ENCODE data around the gene LSR. TPM values are rescaled to one million over a fixed set of nuclear protein-coding genes. Genes with fewer than 3 reads are reported as not detected.

The LSR gene
- total and polyA plus RNA-seq, 2 of the 4 experiments (the other 2 are of a cell fraction), result 0.18 to 0.44 TPM

DNA sequence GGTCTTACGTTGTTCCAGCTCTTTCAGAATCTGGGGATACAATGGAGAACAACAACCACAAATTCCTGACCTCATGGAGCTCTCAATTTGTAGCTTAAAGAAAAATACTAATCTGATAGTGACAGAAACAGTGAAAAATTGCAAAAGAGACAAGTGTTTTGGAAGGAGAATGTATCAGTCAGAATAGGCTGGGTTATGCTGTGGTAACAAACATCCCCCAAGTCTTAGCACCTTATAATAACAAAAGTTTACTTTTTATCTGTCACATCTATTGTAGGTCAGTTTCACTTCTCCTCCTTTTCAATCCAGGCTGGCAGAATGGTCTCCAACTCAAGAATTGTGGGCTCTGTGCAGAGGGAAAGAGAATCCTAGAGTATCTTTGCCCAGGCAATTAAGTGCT, 29.8 kb upstream of the LSR start:
- no peak overlapping the region for H2BK120ac ChIP-seq (ENCODE audit: low read depth, low read length)
- no peak overlapping the region for H3K27ac ChIP-seq (ENCODE audit: insufficient read depth, low read length)
- no peaks in the 10 kb centered on the region for H4K20me1 ChIP-seq (ENCODE audit: insufficient read depth, low read length)
- H3K79me1 ChIP-seq (ENCODE audit: low read depth in 1 of 2, low read length in 2 of 2), result no peaks in the 10 kb centered on the region
- no peaks in the 10 kb centered on the region for H3K4me1 ChIP-seq (ENCODE audit: control insufficient read depth, insufficient read depth, low read length)
- H2BK5ac ChIP-seq (ENCODE audit: low read depth, low read length, poor library complexity, severe bottlenecking), result no peak overlapping the region
- no peak overlapping the region for H4K91ac ChIP-seq (ENCODE audit: insufficient read depth, low read depth, low read length)
- in situ Hi-C loops (cut with MboI; ENCODE audit: low sequenced_read_pairs) (no loop called here), intact Hi-C loops (cut with micrococcal nuclease) (no loop called here), dilution Hi-C loops (cut with HindIII; ENCODE audit: low sequenced_read_pairs, unreplicated experiment) (no loop called here)
- H2BK15ac ChIP-seq (ENCODE audit: low read depth, low read length), result no peak overlapping the region
- no peaks in the 10 kb centered on the region for H3K36me3 ChIP-seq (ENCODE audit: control insufficient read depth, insufficient read depth, low read length)
- H3K4me2 ChIP-seq (ENCODE audit: low read depth, low read length), result no peak overlapping the region
- H3K4me3 ChIP-seq (ENCODE audit: insufficient read depth, low read depth, low read length), result no peak overlapping the region
- no peak overlapping the region for H3K9ac ChIP-seq (ENCODE audit: low read depth, low read length)
- TF ChIP-seq SMC3 (IDR thresholded peaks at IDR 0.05; ENCODE audit: low read depth, low read length) (no peak), MAFK (IDR thresholded peaks at IDR 0.05; ENCODE audit: low read depth, low read length) (no peak), FOS (IDR thresholded peaks at IDR 0.05; ENCODE audit: low read depth, low read length) (no peak), MXI1 (IDR thresholded peaks at IDR 0.05; ENCODE audit: borderline replicate concordance, low read depth, low read length) (no peak), CEBPB (IDR thresholded peaks at IDR 0.05; ENCODE audit: low read depth, low read length) (no peak)
- DNase-seq (no peak), ATAC-seq (ENCODE audit: low read depth) (no peak)
- no CpG with 5 or more reads among the region's 1 CpG for WGBS, 2 experiments (ENCODE audit: extremely low coverage in 2 of 2, insufficient read length in 1 of 2)
- H3K9me3 ChIP-seq (ENCODE audit: control insufficient read depth, insufficient read depth, low read length), result peaks cover 6% of the 10 kb centered on the region; the same call in 1 of the 2 replicates
- H4K8ac ChIP-seq (ENCODE audit: low read depth in 2 of 2, low read length in 2 of 2), result no peak overlapping the region
- no peak overlapping the region for H2AK9ac ChIP-seq (replicated peaks; ENCODE audit: low read depth, low read length, poor library complexity)
- H3K14ac ChIP-seq (replicated peaks; ENCODE audit: low read depth, low read length), result no peak overlapping the region
- no peak overlapping the region for H2AFZ ChIP-seq (replicated peaks; ENCODE audit: low read length, poor library complexity)
- H2BK20ac ChIP-seq (ENCODE audit: low read depth, low read length), result no peak overlapping the region
- H3K23ac ChIP-seq (ENCODE audit: low read depth, low read length), result no peak overlapping the region
- POLR2A ChIA-PET (ENCODE audit: unreplicated experiment), result no interaction called here
- H4K5ac ChIP-seq (ENCODE audit: low read depth, low read length), result no peak overlapping the region
- H3K56ac ChIP-seq (ENCODE audit: extremely low read depth, insufficient read depth, low read length), result no peak overlapping the region
- no peak overlapping the region for H3K18ac ChIP-seq (ENCODE audit: low read depth, low read length)
- no peak overlapping the region for H3K4ac ChIP-seq (ENCODE audit: low read depth, low read length)
- H3K9me1 ChIP-seq (ENCODE audit: insufficient read depth, low read length), result no peaks in the 10 kb centered on the region
- H3K27me3 ChIP-seq (ENCODE audit: control insufficient read depth, insufficient read depth, low read length), result peaks cover under 1% of the 10 kb centered on the region; the same call in 1 of the 2 replicates
- CTCF ChIA-PET, result no interaction called here
- no TSS peak for BruUV-seq (replicated peaks)
- no peak overlapping the region for H2AK5ac ChIP-seq (ENCODE audit: low read depth, low read length)

All from IMR-90 (cell line).